HG03103 (cell line): ENCODE measurements around the gene CYP2A13.
"Not testable (repeated sequence)": the region's sequence is repeated elsewhere in the genome, so short reads cannot be mapped to it uniquely, and the experiment has no call there.

Source experiments
- ATAC-seq: cut with Tn5 transposase; IDR thresholded peaks from one replicate; pipeline ENCODE4 v1.9.1; 2021; ENCODE audit warnings: low read depth; ENCODE audit not compliant: unreplicated experiment

Gene CYP2A13

GRCh38 chr19:41120929-41121911 is 33.0 kb downstream of the CYP2A13 start:
- not testable (repeated sequence) for ATAC-seq

DNA sequence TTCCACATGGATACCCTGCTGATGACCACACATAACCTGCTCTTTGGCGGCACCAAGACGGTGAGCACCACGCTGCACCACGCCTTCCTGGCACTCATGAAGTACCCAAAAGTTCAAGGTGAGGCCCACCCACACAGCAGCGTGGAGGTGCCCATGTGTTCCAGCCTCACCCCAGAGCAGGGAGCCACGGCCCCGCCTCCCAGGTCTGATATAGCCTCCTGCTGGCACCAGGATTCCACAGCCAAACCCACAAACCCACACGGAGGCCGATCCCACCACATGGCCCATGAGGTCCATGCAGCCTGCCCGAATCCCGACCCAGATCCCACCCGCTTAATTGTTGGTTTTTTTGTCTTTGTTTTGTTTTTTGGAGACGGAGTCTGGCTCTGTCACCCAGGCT is 34.6 kb downstream of the CYP2A13 start:
- ATAC-seq = not testable (repeated sequence)

DNA sequence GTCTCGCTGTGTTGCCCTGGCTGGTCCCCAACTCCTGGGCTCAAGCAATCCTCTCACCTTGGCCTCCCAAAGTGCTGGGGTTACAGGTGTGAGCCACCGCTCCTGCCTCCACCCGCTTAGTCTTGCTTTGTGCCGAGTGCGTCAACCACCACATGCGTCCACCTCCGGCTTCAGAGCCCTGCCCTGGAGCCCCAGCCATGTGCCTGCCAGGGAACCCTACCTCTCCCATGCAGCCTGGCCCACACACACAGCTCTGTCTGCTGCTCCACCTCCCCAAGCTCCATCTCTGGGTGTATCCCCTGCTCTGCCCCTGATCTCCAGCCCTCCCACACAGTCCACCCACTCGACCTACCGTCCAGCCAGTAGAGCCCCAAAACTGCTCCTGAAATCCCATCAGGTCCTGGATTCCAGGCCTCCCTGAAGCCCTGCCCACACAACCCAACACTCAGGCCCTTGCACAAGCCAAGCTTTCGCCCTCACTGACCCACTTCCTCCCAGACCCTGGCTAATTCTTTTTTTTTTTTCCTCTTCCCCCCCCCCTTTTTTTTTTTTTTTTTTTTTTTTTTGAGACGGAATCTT is 35.6 kb downstream of the CYP2A13 start:
- no peak for ATAC-seq

- ATAC-seq = not testable (repeated sequence)
Measured at GRCh38 chr19:41126765-41127203, 38.5 kb downstream of the CYP2A13 start.

DNA sequence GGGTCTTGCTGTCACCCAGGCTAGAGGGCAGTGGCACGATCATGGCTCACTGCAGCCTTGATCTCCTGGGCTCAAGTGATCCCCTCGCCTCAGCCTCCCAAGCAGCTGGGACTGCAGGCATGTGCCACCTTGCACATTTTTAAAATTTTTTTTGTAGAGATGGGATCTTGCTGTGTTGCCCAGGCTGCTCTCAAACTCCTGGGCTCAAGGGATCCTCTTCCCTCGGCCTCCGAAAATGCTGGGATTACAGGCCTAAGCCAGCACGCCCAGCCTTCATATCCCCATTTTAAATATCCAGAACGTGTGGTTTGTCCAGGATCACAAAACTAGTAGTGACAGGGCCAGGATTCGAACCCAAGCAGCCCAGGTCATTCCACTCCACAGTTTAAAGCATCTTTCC is 39.1 kb downstream of the CYP2A13 start:
- not testable (repeated sequence) for ATAC-seq

- ATAC-seq = not testable (repeated sequence)
Measured at GRCh38 chr19:41127801-41128300, 39.6 kb downstream of the CYP2A13 start.

- ATAC-seq = no peak
Measured at GRCh38 chr19:41128692-41129091, 40.4 kb downstream of the CYP2A13 start.

DNA sequence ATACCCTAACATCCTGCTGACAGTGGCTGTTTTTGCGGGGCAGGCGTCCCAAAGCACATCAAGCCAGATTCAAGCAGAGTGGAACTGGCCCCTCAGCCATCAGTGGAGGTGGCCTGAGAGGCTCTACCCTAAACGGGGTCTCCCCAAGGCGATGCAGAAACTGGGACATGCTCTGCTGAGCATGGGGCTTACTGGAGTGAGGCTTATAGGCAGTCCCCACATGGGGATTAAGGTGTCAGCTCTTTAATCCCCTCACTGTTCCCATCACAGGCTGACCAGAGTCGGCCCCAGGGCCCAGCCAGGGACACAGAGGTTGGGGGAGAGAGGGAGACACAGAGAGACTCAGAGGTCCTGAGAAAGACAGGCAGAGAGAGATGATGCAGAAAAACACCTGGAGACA is 42.9 kb downstream of the CYP2A13 start:
- ATAC-seq = no peak

DNA sequence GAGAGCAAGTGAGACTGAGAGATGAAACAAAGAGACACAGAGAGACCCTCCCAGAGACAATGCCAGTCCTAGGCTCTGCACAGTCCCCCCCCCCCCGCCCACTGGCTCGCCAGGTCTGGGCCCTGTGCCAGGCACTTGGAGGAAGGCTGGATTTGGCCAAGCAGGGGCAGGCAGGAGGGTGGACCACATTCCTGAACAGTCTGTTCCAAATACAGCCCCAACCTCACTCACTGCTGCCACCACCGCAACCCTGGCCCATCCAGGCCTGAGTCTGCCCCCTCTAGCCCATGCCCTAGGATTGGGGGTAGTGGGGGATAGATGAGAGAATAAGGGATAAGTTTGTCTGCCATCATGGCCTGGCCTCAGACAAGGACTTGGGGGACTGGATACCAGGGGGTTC is 45.0 kb downstream of the CYP2A13 start:
- ATAC-seq = no peak

GRCh38 chr19:41134616-41135015 is 46.4 kb downstream of the CYP2A13 start:
- ATAC-seq = no peak

- ATAC-seq = not testable (repeated sequence)
Measured at GRCh38 chr19:41135390-41136384, 47.4 kb downstream of the CYP2A13 start.

GRCh38 chr19:41136636-41137455 is 48.6 kb downstream of the CYP2A13 start:
- no peak for ATAC-seq

GRCh38 chr19:41144403-41144802 is 56.2 kb downstream of the CYP2A13 start:
- no peak for ATAC-seq
